MM.1S (cell line): ENCODE data around the gene MFSD11.

Source experiments
- CTCF ChIP-seq: fragments of 300-600 bp; sonication (generic); IDR thresholded peaks from 2 replicates; pipeline ENCODE4 v1.5.1; 2016; ENCODE audit warnings: antibody characterized with exemption, low read length, mixed read lengths
- EZH2 ChIP-seq: fragments of 300-600 bp; sonication (generic); optimal IDR thresholded peaks from 2 replicates; pipeline ENCODE3; 2017; ENCODE audit warnings: low read depth, mild to moderate bottlenecking, antibody characterized with exemption, low read length, mixed read lengths
- EZH2phosphoT487 ChIP-seq: fragments of 300-600 bp; sonication (generic); IDR thresholded peaks from 2 replicates; pipeline ENCODE4 v1.6.1; 2018; ENCODE audit warnings: antibody characterized with exemption, low read length

- TF ChIP-seq CTCF (no peak), EZH2 (no peak), EZH2phosphoT487 (no peak)
Observed at GRCh38 chr17:76696763-76697701, 40.9 kb upstream of the MFSD11 start.
